ENCODE results near the gene RABGEF1.
"Not testable (repeated sequence)": the region's sequence is repeated elsewhere in the genome, so short reads cannot be mapped to it uniquely, and the experiment has no call there.

Gene RABGEF1

GRCh38 chr7:66816658-66817057 lies 76.1 kb downstream of the RABGEF1 start:
- FAIRE-seq = not testable (repeated sequence)

GRCh38 chr7:66817208-66817795 lies 76.8 kb downstream of the RABGEF1 start:
- not testable (repeated sequence) for FAIRE-seq

GRCh38 chr7:66817956-66818355 lies 77.4 kb downstream of the RABGEF1 start:
- not testable (repeated sequence) for FAIRE-seq

DNA sequence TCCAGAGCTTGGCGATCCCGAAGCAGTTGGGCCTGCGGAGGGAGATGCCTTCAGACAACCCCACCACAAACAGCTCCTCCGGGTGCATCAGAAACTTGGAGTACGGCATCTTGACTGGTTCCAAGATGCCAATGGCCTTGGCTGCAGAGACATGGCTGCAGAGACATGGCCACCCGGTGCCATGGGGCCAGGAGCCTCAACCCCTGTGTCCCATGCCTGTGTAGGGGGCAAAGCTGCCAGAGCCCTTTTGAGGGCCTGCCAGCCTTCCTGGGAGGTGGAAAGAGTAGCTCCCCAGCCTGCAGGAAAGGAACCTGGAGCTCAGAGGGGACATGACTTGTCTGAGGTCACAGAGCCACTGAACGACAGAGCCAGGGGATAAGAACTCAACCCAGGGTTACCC lies 83.5 kb downstream of the RABGEF1 start:
- no peak for FAIRE-seq

DNA sequence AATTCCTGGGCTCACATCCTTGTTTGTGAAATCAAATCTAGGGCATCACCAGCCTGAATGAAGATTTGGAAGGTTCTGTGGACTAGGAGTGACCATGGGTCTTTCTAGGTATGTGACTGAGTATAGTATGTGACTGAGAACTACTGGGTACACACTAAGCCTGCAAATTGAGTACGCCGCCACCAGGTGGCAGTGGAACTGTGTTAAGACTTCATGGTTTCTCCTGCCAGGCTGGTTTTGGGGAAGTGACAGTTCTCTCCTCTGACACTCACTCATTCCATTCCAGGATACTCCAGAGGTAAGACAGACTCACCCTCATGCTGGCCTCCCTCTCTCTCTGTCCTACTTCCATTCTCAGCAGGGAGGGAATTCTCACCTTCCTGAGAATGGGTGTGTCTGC lies 85.0 kb downstream of the RABGEF1 start:
- FAIRE-seq = not testable (repeated sequence)

DNA sequence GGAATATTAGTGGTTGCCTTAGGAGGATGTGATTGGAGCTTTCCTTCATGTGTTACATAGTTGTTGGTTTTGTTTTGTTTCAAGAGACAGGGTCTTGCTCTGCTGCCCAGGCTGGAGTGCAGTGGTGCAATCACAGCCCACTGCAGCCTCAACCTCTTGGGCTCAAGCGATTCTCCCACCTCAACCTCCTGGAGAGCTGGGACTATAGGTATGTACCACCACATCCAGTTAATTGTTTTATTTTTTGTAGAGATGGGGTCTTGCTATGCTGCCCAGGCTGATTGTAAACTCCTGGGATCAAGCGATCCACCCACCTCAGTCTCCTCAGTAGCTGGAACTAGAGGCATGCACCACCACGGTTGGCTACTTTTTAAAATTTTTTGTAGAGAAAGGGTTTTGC lies 86.1 kb downstream of the RABGEF1 start:
- FAIRE-seq = no peak

DNA sequence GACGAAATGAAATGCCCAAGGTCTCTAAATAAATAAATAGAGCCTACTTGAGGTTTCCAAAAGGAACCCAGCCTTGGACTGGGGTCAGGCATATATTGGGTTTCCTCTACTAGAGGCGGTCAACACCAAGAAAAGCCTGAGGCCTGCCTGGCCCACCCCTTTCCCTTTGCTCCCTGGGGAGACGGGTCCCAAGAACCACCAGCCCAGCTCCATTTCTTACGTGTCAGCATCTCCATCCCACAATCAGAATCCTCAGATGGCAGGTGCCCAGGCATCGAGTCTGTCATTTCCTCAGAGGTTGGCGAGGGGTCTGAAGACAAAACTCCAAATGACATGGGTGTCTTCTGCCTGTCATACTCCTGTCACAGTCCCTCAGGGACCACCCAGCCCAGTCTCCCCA lies 90.4 kb downstream of the RABGEF1 start:
- not testable (repeated sequence) for FAIRE-seq

- FAIRE-seq = no peak
Measured at GRCh38 chr7:66832531-66833351, 92.2 kb downstream of the RABGEF1 start.

DNA sequence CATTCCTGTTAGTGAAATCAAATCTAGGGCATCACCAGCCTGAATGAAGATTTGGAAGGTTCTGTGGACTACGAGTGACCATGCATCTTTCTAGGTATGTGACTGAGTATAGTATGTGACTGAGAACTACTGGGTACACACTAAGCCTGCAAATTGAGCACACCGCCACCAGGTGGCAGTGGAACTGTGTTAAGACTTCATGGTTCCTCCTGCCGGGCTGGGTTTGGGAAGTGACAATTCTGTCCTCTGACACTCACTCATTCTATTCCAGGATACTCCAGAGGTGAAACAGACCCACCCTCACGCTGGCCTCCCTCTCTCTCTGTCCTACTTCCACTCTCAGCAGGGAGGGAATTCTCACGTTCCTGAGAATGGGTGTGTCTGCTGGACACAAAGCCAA lies 96.5 kb downstream of the RABGEF1 start:
- FAIRE-seq = no peak

DNA sequence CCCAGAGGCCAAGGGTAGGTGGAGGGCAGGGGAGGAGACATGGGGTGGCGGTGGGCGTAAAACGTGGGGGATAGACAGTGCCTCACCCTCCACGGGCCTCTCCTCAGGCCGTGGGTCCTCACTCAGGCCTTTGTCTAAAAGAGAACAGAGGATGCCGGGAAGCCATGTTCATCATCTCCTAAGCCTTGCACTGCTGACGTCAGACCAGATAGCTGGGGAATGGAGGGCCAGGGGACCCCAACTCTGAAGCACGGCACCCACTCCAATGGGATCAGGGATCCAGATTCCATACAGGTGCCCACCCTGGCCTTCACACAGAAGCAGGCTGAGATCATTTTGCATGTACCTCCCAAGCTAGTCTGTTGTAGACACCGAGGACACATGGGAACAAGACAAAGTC lies 97.1 kb downstream of the RABGEF1 start:
- FAIRE-seq = no peak

- no peak for FAIRE-seq
Measured at GRCh38 chr7:66839814-66840213, 99.3 kb downstream of the RABGEF1 start.

DNA sequence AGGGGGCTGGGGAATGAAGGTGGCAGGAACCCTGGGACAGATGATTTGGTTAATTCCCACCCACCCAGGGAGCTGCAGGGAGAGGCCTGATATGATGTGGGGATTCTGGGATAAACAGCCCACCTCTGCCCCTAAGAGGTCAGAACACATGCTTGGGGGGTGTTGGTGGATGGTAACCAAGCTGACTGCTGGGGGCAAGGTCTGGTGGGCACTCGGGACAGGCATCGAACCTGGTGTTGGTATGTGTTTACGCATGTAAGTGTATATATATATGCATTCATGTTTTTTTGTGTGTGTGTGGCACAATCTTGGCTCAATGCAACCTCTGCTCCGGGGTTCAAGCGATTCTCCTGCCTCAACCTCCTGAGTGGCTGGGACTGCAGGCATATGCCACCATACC lies 99.8 kb downstream of the RABGEF1 start:
- FAIRE-seq = no peak

DNA sequence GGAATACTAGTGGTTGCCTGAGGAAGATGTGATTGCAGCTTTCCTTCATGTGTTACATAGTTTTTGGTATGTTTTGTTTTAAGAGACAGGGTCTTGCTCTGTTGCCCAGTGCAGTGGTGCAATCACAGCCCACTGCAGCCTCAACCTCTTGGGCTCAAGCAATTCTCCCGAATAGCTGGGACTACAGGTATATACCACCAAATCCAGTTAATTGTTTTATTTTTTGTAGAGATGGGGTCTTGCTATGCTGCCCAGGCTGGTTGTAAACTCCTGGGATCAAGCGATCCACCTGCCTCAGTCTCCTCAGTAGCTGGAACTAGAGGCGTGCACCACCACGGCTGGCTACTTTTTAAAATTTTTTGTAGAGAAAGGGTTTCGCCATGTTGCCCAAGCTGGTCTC lies 101.4 kb downstream of the RABGEF1 start:
- no peak for FAIRE-seq

DNA sequence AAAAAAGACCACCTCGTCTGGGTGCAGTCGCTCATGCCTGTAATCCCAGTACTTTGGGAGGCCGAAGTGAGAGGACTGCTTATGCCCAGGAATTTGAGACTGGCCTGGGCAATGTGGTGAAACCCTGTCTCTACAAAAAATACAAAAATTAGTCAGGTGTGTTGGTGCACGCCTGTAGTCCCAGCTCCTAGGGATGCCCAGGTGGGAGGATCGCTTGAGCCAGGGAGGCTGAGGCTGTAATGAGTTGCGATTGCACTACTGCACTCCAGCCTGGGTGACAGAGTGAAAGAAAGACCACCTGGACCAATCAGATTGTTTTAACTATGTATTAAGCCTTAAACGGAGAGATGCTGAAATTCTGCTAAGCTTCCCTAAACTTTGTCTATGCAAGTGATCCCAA lies 103.0 kb downstream of the RABGEF1 start:
- FAIRE-seq = not testable (repeated sequence)

- FAIRE-seq = no peak
Measured at GRCh38 chr7:66844552-66845378, 104.2 kb downstream of the RABGEF1 start.

DNA sequence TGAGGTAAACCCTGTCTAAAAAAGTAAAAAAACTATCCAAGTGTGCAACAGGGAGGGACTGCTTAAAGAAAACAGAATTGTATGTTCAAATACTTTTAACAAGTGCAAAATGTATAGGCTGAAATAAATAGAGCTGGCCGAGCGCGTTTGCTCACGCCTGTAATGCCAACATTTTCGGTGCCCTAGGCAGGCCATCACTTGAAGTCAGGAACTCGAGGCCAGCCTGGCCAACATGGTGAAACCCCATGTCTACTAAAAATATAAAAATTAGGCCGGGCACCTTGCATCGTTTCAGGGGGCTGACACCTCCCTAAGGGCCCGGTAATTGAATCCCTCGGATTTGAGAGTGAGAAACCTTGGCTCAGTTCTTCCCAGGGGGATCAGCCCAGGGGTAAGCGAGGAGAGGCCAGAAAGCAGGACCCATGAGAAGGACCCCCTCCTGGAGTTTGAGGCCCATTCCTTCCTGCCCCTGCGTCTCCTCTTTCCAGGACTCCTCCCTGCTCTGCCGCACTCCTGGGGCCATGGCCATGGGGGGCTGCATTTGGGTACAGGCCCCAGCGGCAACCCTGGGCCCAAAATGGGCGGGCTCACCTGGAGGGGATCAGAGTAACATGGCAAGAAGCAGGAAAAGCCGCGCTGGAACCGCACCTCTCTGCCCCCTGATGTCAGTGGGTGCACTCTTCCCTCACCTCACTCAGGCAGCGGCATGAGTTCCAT lies 105.0 kb downstream of the RABGEF1 start:
- FAIRE-seq = no peak

DNA sequence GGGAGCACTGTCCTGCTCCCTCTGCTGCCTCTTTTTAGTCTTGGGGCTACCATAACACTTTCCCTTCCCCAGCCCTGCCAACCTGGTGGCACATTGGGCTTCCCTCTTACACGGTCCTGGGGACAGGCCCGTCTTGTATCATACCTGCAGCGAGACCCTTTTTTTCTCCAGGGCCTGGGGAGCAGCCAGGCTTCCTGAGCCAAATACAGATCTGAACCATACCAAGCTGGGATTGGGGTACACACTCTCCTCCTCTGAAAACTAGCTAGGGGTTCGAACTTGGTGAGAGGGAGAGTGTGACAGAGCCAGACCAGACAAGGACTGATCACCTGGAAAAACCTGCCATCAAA lies 105.5 kb downstream of the RABGEF1 start:
- not testable (repeated sequence) for FAIRE-seq

- FAIRE-seq = not testable (repeated sequence)
Measured at GRCh38 chr7:66847523-66847855, 107.0 kb downstream of the RABGEF1 start.

DNA sequence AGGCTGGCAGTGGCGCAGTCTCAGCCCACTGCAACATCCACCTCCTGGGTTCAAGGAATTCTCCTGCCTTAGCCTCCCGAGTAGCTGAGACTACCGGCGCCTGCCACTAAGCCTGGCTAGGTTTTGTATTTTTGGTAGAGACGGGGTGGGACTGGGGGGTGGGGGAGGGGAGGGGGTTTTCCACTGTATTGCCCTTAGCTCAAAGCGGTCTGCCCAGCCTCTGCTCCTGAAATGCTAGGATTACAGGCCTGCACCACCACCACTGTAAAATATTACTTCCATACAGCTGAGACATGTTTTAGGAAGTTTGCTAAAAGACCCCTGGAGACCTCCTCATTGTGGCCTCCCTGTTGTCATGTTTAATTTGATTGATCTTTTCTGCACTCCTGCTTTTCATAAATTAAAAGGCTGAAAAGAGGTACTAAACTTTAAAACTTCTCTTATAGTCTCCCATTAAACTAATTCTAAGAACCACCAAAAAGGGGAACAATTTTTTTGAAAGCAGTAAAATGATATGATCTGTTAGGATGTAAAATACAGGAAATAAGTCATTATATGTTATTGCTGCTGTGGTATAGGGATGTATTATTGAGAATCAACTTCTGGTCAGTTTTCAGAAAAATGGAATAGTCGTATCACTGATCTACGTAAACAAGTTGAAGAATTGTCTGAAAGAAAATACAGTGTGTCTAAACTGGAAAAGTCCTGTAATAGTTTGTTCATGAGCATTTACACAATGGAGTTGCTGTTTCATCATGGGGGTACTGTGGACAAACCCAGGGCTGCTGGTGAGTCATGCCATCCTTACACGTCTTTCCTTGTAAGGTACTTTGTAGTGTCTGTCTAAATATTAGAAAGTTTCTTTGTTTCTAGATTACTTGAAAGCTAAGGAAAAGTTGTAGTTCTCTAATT lies 107.6 kb downstream of the RABGEF1 start:
- no peak for FAIRE-seq

GRCh38 chr7:66859339-66859738 lies 118.8 kb downstream of the RABGEF1 start:
- no peak for FAIRE-seq

GRCh38 chr7:66859794-66860645 lies 119.5 kb downstream of the RABGEF1 start:
- FAIRE-seq = no peak

Measured in colon (tissue), 2 donors.